GM23338 (cell line): ENCODE data around the gene LONP1. TPM values are rescaled to one million over a fixed set of nuclear protein-coding genes. Genes with fewer than 3 reads are reported as not detected.

Experiments
- ATAC-seq: fragments of 200-7000 bp; cut with Tn5 transposase; 3 replicates; pipeline ENCODE4 v1.9.1; 2020
- DNase-seq: peaks from one replicate; pipeline ENCODE4 v3.0.0-alpha.2; 2015; ENCODE audit warnings: low spot score
- H2AFZ ChIP-seq: fragments of 200-600 bp; sonication (generic); 2 replicates; pipeline ENCODE4 v1.8.0; 2016; ENCODE audit warnings: antibody characterized with exemption, mild to moderate bottlenecking, moderate library complexity
- H3F3A ChIP-seq: fragments of 200-600 bp; sonication (generic); replicated peaks from 2 replicates; pipeline ENCODE4 v1.8.0; 2017; ENCODE audit warnings: antibody characterized with exemption, mixed run types, low read depth
- H3K27ac ChIP-seq: fragments of 200-600 bp; sonication (generic); 2 replicates; pipeline ENCODE4 v1.6.1; 2016; ENCODE audit warnings: low read depth
- H3K27me3 ChIP-seq: fragments of 200-600 bp; sonication (generic); 2 replicates; pipeline ENCODE4 v1.8.0; 2016; ENCODE audit warnings: mild to moderate bottlenecking, mixed run types, moderate library complexity; ENCODE audit not compliant: insufficient read depth
- H3K36me3 ChIP-seq: fragments of 200-600 bp; sonication (generic); 2 replicates; pipeline ENCODE4 v1.8.0; 2016; ENCODE audit warnings: mild to moderate bottlenecking; ENCODE audit not compliant: insufficient read depth
- H3K4me1 ChIP-seq: fragments of 200-600 bp; sonication (generic); 2 replicates; pipeline ENCODE4 v1.8.0; 2016; ENCODE audit warnings: mild to moderate bottlenecking, moderate library complexity; ENCODE audit not compliant: insufficient read depth
- H3K4me2 ChIP-seq: fragments of 200-600 bp; sonication (generic); 2 replicates; pipeline ENCODE4 v1.7.1; 2017; ENCODE audit warnings: mixed run types
- H3K4me3 ChIP-seq: fragments of 200-600 bp; sonication (generic); 2 replicates; pipeline ENCODE4 v1.6.1; 2016; ENCODE audit warnings: mixed run types
- H3K79me2 ChIP-seq: fragments of 200-600 bp; sonication (generic); replicated peaks from 2 replicates; pipeline ENCODE4 v1.8.0; 2017; ENCODE audit warnings: mild to moderate bottlenecking; ENCODE audit not compliant: insufficient read depth
- H3K9me2 ChIP-seq: fragments of 200-600 bp; sonication (generic); 2 replicates; pipeline ENCODE4 v1.8.0; 2017; ENCODE audit not compliant: insufficient read depth
- H4K20me1 ChIP-seq: fragments of 200-600 bp; sonication (generic); replicated peaks from 2 replicates; pipeline ENCODE4 v1.8.0; 2017; ENCODE audit warnings: mild to moderate bottlenecking; ENCODE audit not compliant: insufficient read depth
- H3K27ac Mint-ChIP-seq: 2 replicates; pipeline ENCODE4 v1.8.0; 2020; ENCODE audit warnings: inconsistent platforms, mild to moderate bottlenecking, moderate library complexity, mixed read lengths
- H3K27me3 Mint-ChIP-seq: 3 replicates; pipeline ENCODE4 v1.8.0; 2022; ENCODE audit warnings: low read depth, mild to moderate bottlenecking, moderate library complexity, mixed read lengths, inconsistent platforms; ENCODE audit not compliant: insufficient read depth, poor library complexity
- H3K36me3 Mint-ChIP-seq: 3 replicates; pipeline ENCODE4 v1.8.0; 2021; ENCODE audit warnings: low read depth, mild to moderate bottlenecking, inconsistent platforms, moderate library complexity, mixed read lengths
- H3K4me1 Mint-ChIP-seq: 3 replicates; pipeline ENCODE4 v1.8.0; 2020; ENCODE audit warnings: mild to moderate bottlenecking, inconsistent platforms, mixed read lengths
- H3K4me3 Mint-ChIP-seq: 3 replicates; pipeline ENCODE4 v1.8.0; 2021; ENCODE audit warnings: moderate library complexity, mild to moderate bottlenecking, inconsistent platforms, mixed read lengths
- H3K9me3 Mint-ChIP-seq: 3 replicates; pipeline ENCODE4 v1.8.0; 2020; ENCODE audit warnings: moderate library complexity, mild to moderate bottlenecking, inconsistent platforms, mixed read lengths
- CREB1 ChIP-seq: fragments of 250-450 bp; sonication (Bioruptor Pico); IDR thresholded peaks from 2 replicates; pipeline ENCODE4 v1.5.0; 2020; ENCODE audit warnings: low read depth, mild to moderate bottlenecking, moderate library complexity
- CTCF ChIP-seq, 2 experiments: fragments of 200-600 bp in 1 of 2; sonication (generic) in 1 of 2; conservative IDR thresholded peaks; 2 replicates each; pipeline versions ENCODE4 v1.5.1 to v1.6.1; 2016 to 2017; ENCODE audit warnings: antibody characterized with exemption in 2 of 2, low read depth in 2 of 2, mild to moderate bottlenecking in 2 of 2, moderate library complexity in 1 of 2
- ETS1 ChIP-seq: IDR thresholded peaks from 2 replicates; pipeline ENCODE4 v1.6.1; 2016; ENCODE audit warnings: antibody characterized with exemption
- EZH2 ChIP-seq: fragments of 200-600 bp; sonication (generic); IDR thresholded peaks from one replicate; pipeline ENCODE4 v1.8.0; 2017; ENCODE audit warnings: antibody characterized with exemption, mild to moderate bottlenecking, low read depth; ENCODE audit not compliant: unreplicated experiment
- EZH2phosphoT487 ChIP-seq: fragments of 200-600 bp; sonication (generic); IDR thresholded peaks from one replicate; pipeline ENCODE4 v1.8.1; 2018; ENCODE audit warnings: antibody characterized with exemption; ENCODE audit not compliant: unreplicated experiment
- JUNB ChIP-seq: IDR thresholded peaks from one replicate; pipeline ENCODE4 v1.6.1; 2016; ENCODE audit warnings: antibody characterized with exemption; ENCODE audit not compliant: unreplicated experiment
- NANOG ChIP-seq: IDR thresholded peaks from 2 replicates; pipeline ENCODE4 v1.6.1; 2016; ENCODE audit warnings: antibody characterized with exemption, borderline replicate concordance
- POLR2AphosphoS5 ChIP-seq: IDR thresholded peaks from 2 replicates; pipeline ENCODE4 v1.6.1; 2016; ENCODE audit warnings: antibody characterized with exemption, low read depth
- REST ChIP-seq: IDR thresholded peaks from one replicate; pipeline ENCODE4 v1.6.1; 2018; ENCODE audit warnings: antibody characterized with exemption; ENCODE audit not compliant: unreplicated experiment
- STAT1 ChIP-seq: IDR thresholded peaks from one replicate; pipeline ENCODE4 v1.6.1; 2016; ENCODE audit warnings: antibody characterized with exemption; ENCODE audit not compliant: unreplicated experiment
- ZNF114 ChIP-seq: fragments of 250-450 bp; sonication (Bioruptor Pico); IDR thresholded peaks from 2 replicates; pipeline ENCODE4 v1.5.0; 2020; ENCODE audit warnings: mild to moderate bottlenecking, moderate library complexity
- ZNF331 ChIP-seq: fragments of 250-450 bp; sonication (Bioruptor Pico); IDR thresholded peaks from 2 replicates; pipeline ENCODE4 v1.5.0; 2020; ENCODE audit warnings: low read depth, mild to moderate bottlenecking, moderate library complexity
- ZNF462 ChIP-seq: fragments of 250-450 bp; sonication (Bioruptor Pico); IDR thresholded peaks from 2 replicates; pipeline ENCODE4 v1.5.0; 2020; ENCODE audit warnings: mild to moderate bottlenecking, moderate library complexity
- polyA plus RNA-seq: library from polyadenylated mRNA; unstranded; fragments of >200 nt; fragmentation: Nextera tagmentation; extraction: Ambion mirVana; gene quantifications from 2 replicates; pipeline ENCODE4 v1.2.1, GENCODE V29; 2016
- total RNA-seq: library from RNA; depleted of rRNA; stranded (reverse); fragments of >200 nt; shearing (Covaris generic); gene quantifications from 2 replicates; pipeline ENCODE4 v1.2.3, GENCODE V29; 2014

The LONP1 gene
- total and polyA plus RNA-seq, 2 experiments from 2014 or later, result 68.6 to 137 TPM

- peaks cover 21% of the 10 kb centered on the region for H3K36me3 ChIP-seq
- no peaks in the 10 kb centered on the region for H3K9me3 Mint-ChIP-seq
- peaks cover 7% of the 10 kb centered on the region for H4K20me1 ChIP-seq
Observed at GRCh38 chr19:5711025-5711424, 8.9 kb downstream of the LONP1 start.

More at GRCh38 chr19:5711025-5711424, 8.9 kb downstream of the LONP1 start:
- Mint-ChIP-seq H3K27ac (no peak overlapping the region), H3K27me3 (peaks cover 5% of the 10 kb centered on the region), H3K36me3 (peaks cover 80% of the 10 kb centered on the region), H3K4me1 (no peaks in the 10 kb centered on the region; the same call in 2 of the 3 replicates), H3K4me3 (no peak overlapping the region)
- no peaks in the 10 kb centered on the region for H3K9me2 ChIP-seq
- H3K4me1 ChIP-seq, result no peaks in the 10 kb centered on the region
- TF ChIP-seq POLR2AphosphoS5 (no peak), ZNF462 (no peak), ETS1 (no peak), ZNF114 (CRISPR knock-in tag) (no peak), JUNB (no peak), EZH2 (no peak), CTCF (conservative IDR thresholded peaks at IDR 0.05; ENCODE audit: low read depth in 2 of 2) (no peak), REST (no peak), EZH2phosphoT487 (no peak), CREB1 (CRISPR knock-in tag) (no peak), NANOG (no peak), ZNF331 (no peak), STAT1 (no peak)
- peaks cover 19% of the 10 kb centered on the region for H3K79me2 ChIP-seq
- H3K4me3 ChIP-seq, result no peak overlapping the region
- no peak overlapping the region for H3K27ac ChIP-seq
- peaks cover 2% of the 10 kb centered on the region; the same call in 1 of the 2 replicates for H3F3A ChIP-seq
- H3K4me2 ChIP-seq, result no peak overlapping the region
- no peak for ATAC-seq
- no peak for DNase-seq
- no peaks in the 10 kb centered on the region for H3K27me3 ChIP-seq
- H2AFZ ChIP-seq, result no peak overlapping the region
